HG02938 (cell line): ENCODE measurements around the gene PPP1R9A.
"Not testable (repeated sequence)": the region's sequence is repeated elsewhere in the genome, so short reads cannot be mapped to it uniquely, and the experiment has no call there.

Experiments
- ATAC-seq: cut with Tn5 transposase; IDR thresholded peaks from one replicate; pipeline ENCODE4 v1.9.1; 2021; ENCODE audit warnings: mild to moderate bottlenecking, moderate library complexity; ENCODE audit not compliant: unreplicated experiment

PPP1R9A gene

GRCh38 chr7:94972296-94972695, 64.9 kb downstream of the PPP1R9A start:
- ATAC-seq: no peak

- no peak for ATAC-seq
These were observed 66.5 kb downstream of the PPP1R9A start for GRCh38 chr7:94973844-94974243.

GRCh38 chr7:94974423-94974822, 67.0 kb downstream of the PPP1R9A start:
- ATAC-seq: no peak

- ATAC-seq: no peak
These were observed 67.9 kb downstream of the PPP1R9A start for GRCh38 chr7:94975336-94975735.

- no peak for ATAC-seq
These were observed 73.2 kb downstream of the PPP1R9A start for GRCh38 chr7:94980418-94981142.

GRCh38 chr7:94995921-94996320, 88.5 kb downstream of the PPP1R9A start:
- no peak for ATAC-seq

- no peak for ATAC-seq
These were observed 89.0 kb downstream of the PPP1R9A start for GRCh38 chr7:94996369-94996768.

GRCh38 chr7:94997547-94997946, 90.2 kb downstream of the PPP1R9A start:
- ATAC-seq: no peak

- ATAC-seq: no peak
These were observed 91.1 kb downstream of the PPP1R9A start for GRCh38 chr7:94998266-94999068.

GRCh38 chr7:94999069-94999351, 91.6 kb downstream of the PPP1R9A start:
- ATAC-seq: no peak

GRCh38 chr7:94999601-95000000, 92.2 kb downstream of the PPP1R9A start:
- not testable (repeated sequence) for ATAC-seq

- no peak for ATAC-seq
These were observed 93.9 kb downstream of the PPP1R9A start for GRCh38 chr7:95001258-95001657.

GRCh38 chr7:95001815-95002561, 94.6 kb downstream of the PPP1R9A start:
- no peak for ATAC-seq

GRCh38 chr7:95002775-95003174, 95.4 kb downstream of the PPP1R9A start:
- ATAC-seq: no peak

GRCh38 chr7:95004618-95005247, 97.3 kb downstream of the PPP1R9A start:
- ATAC-seq: no peak

- no peak for ATAC-seq
These were observed 98.6 kb downstream of the PPP1R9A start for GRCh38 chr7:95006010-95006409.

- ATAC-seq: not testable (repeated sequence)
These were observed 101.4 kb downstream of the PPP1R9A start for GRCh38 chr7:95008773-95009172.

- no peak for ATAC-seq
These were observed 103.9 kb downstream of the PPP1R9A start for GRCh38 chr7:95011146-95011928.

GRCh38 chr7:95011995-95012394, 104.6 kb downstream of the PPP1R9A start:
- ATAC-seq: no peak

GRCh38 chr7:95018021-95018420, 110.6 kb downstream of the PPP1R9A start:
- no peak for ATAC-seq

- no peak for ATAC-seq
These were observed 118.6 kb downstream of the PPP1R9A start for GRCh38 chr7:95026018-95026417.
